Activated CD8-positive, alpha-beta memory T cell treated with anti-CD3 and anti-CD28 coated beads, Interleukin-2, amount 50 U/mL, for 1 hour (primary cell): ENCODE measurements around the gene NCS1.

Experiments used
- DNase-seq: peaks from one replicate; pipeline ENCODE4 v3.0.0-alpha.2; 2020; ENCODE audit errors: extremely low read depth

The NCS1 gene

DNA sequence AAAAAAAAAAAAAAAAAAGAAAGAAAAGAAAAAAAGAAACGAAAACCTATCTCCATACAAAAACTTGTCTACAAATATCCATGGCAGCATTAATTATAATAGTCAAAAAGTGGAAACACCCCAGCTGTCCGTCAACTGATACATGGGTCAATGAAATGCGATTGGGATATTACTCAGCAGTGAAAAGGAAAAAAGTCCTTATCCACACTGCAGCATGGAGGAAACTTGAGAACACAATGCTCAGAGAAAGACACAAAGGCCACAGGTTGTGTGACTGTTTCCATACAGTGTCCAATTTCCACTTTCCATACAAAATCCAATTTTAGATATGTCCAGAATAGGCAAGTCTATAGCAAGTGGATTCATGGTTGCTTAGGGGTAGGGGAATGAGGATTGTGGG lies 24.3 kb upstream of the NCS1 start:
- DNase-seq: no peak

DNA sequence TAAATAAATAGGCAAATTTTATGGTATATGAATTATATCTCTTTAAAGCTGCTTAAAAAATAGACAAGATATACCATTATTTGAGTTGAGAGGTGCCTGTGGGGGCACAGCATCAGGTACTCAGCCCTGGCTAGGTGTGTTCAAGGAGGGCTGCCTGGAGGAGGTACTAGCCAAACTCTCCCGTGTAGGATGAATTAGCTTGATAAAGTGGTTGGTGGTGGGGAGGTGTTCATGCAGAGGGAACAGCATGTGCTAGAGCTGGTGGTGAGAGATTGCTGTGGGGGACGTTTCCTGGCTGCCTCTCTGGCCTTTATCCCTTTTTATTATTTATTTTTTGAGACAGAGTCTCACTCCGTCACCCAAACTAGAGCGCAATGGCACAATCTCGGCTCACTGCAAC lies 23.2 kb upstream of the NCS1 start:
- DNase-seq: no peak

GRCh38 chr9:130149654-130150286 lies 22.4 kb upstream of the NCS1 start:
- DNase-seq: no peak

DNA sequence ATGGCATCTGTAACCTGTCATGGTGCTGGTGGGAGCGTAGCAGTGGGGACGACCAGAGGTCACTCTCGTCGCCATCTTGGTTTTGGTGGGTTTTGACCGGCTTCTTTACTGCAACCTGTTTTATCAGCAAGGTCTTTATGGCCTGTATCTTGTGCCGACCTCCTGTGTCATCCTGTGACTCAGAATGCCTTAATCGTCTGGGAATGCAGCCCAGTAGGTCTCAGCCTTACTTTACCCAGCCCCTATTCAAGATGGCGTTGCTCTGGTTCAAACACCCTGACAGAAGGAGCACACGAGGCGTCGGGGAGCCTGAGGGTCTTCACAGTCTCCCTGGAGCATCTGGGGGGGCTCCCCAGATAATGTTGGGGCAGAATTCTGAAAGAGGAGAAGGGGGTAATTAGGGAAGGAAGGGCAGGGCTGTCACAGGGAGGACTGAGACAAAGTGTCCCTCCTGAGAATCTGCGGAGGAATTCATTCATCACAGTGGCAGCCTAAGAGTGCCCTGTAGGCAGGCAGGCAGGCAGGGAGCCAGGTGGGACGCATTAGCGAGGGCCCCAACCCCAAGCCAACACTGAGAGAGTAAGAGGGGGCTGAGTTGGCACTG lies 21.3 kb upstream of the NCS1 start:
- no peak for DNase-seq

DNA sequence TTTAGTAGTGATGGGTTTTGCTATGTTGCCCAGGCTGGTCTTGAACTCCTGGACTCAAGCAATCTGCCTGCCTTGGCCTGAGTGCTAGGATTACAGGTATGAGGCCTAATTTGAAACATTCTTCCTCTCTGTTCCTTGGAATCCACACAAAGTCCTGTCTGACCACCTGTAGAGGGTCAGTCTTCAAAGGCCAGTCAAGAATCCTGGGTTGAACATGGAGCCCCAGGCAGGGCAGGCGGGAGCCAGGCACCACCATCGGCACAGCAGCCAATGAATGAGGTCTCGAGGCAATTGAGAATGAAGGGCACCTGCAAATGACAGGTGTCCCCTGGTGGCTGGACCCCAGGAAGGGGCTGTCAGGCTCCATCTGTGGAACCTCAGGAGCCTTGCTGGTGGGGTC lies 17.4 kb upstream of the NCS1 start:
- DNase-seq: no peak

DNA sequence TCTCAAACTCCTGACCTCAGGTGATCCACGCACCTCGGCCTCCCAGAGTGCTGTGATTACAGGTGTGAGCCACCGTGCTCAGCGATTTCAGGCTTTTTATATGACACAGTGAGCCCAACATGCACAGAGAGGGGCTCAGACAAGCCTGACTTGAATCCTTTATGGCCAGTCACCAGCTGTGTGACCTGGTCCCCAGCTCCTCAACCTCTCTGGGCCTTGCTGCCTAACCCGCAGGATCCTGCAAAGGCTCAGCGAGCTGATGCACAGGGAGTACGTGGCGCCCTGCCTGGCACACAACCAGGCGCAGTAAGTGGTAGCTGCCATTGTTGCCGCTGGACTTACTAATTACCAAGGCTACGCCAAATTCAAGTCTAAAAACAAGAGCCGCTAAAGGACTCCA lies 16.6 kb upstream of the NCS1 start:
- DNase-seq: no peak

DNA sequence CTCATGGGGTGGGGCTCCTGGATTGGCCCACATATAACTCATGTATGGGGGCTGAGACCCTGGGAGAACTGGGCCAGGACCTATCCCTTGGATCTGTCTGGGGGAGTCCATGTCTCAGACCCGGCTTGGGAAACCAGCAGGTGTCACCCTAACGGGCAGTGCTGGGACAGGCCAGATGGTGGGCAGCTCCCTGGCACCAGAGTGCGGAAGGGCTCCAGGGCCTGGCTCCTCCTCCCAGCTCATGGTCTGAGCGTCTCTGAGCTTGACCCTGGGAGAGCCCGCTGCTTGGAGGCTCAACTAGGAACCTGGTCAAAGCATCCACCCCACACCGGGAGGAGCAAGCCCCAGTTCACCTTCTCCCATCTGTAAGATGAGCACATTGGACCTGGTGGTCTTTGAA lies 15.5 kb upstream of the NCS1 start:
- no peak for DNase-seq

DNA sequence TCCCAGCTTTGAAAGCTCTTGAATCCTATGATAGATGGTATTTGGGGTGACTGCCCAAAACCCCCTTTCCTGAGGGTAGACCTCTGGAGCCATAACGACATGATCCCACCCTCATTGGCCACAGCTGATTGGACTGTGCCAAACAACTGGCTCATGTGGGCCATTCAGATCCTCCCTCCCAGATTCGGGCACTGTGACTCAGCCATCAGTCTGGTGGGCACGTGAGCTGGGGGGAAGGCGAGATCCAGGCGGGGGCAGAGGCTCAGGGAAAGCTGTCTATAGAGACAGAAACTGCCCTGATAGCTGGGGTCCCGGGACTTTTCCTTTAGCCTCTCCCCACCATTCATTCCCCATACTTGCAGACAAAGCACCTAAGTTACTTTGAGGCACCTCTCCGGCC lies 15.1 kb upstream of the NCS1 start:
- DNase-seq: no peak

GRCh38 chr9:130158001-130158400 lies 14.2 kb upstream of the NCS1 start:
- no peak for DNase-seq

GRCh38 chr9:130159057-130159456 lies 13.1 kb upstream of the NCS1 start:
- DNase-seq: no peak

DNA sequence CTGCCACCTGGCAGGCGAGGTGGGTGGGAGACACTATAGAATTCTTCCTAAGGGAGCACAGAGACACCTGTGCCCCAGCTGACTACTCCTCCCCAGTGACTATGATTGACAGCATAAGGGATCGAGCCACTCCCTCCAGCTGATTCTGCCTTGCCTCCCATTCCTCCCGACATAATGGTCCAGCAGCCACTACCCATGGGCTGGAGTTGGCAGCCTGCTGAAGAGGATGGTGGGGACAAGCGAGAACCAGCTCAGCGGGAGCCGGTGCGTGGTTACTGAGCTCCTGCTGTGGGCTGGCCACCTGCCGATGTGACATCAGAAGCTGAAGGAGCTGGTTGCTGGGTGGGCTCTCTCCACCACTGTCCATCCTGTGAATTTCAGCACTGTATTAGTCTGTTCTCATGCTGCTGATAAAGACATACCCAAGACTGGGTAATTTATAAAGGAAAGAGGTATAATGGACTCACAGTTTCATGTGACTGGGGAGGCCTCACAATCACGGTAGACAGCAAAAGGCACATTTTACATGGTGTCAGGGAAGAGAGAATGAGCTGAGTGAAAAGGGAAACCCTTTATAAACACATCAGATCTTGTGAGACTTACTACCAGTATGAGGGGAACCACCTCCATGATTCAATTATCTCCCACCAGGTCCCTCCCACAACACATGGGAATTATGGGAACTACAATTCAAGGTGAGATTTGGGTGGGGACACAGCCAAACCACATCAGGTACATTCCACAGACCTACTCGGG lies 12.1 kb upstream of the NCS1 start:
- no peak for DNase-seq

GRCh38 chr9:130160862-130161470 lies 11.2 kb upstream of the NCS1 start:
- no peak for DNase-seq

GRCh38 chr9:130165579-130165978 lies 6.6 kb upstream of the NCS1 start:
- no peak for DNase-seq

GRCh38 chr9:130166399-130166798 lies 5.8 kb upstream of the NCS1 start:
- no peak for DNase-seq

DNA sequence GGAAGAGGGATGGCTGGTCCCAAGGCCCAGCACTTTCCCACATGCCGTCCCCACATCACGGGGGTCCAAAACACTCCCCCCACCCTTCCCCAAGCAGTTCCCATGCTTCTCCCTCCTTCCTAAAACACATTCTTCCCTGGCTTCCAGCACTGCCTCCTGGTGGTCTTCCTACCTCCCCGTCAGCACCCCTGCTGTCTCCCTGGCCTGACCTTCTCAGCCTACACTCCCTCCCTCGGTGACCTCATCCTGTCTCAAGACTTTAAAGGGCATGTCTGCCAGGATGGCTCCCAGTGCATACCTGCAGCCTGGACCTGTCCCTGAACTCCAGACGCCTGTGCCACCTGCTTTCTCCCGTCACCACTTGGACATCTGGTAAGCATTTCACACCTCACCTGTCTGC lies 4.3 kb upstream of the NCS1 start:
- no peak for DNase-seq

DNA sequence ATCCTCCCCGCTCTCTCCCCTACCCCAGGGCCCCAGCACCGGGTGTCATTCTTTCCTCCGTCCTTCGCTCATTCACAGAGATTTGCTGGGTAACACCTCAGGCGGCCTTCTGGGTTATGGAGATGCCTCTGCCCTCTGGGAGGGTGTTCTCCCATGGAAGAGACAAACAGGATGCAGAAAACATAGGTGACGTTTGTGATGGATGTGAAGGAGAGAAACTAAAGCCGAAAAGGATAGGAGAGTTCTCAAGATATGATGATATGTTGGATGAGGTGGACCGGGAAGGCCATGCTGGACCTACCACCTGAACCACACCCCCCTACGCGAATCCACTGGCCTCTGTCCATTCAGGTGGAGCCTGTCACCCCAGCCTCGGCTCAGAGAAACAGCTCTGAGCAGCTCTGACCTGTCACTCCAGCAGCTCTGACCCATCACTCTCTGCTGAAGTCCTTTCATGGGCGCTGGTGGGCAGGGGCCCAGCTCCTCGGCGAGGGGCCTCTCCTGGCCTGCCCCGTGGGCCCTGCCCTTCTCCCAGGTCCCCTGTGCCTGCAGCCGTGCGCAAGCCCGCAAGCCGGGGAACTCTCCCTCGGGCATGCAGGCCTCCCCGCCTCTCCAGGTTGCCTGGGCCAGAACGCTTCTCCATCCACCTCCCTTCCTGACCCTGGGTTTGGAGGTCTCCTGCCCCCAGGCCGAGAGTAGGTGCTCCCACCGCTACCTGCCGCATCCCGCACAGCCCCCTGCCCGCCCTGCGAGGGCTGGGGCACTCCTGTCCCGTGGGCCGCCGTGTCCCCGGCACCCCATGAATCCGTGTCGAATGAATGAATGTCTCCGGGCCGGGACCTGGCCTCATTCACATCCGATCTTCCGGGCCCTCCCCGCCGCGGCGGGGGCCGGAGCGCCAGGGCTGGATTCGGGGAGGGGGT lies 717 bp upstream of the NCS1 start:
- no peak for DNase-seq

DNA sequence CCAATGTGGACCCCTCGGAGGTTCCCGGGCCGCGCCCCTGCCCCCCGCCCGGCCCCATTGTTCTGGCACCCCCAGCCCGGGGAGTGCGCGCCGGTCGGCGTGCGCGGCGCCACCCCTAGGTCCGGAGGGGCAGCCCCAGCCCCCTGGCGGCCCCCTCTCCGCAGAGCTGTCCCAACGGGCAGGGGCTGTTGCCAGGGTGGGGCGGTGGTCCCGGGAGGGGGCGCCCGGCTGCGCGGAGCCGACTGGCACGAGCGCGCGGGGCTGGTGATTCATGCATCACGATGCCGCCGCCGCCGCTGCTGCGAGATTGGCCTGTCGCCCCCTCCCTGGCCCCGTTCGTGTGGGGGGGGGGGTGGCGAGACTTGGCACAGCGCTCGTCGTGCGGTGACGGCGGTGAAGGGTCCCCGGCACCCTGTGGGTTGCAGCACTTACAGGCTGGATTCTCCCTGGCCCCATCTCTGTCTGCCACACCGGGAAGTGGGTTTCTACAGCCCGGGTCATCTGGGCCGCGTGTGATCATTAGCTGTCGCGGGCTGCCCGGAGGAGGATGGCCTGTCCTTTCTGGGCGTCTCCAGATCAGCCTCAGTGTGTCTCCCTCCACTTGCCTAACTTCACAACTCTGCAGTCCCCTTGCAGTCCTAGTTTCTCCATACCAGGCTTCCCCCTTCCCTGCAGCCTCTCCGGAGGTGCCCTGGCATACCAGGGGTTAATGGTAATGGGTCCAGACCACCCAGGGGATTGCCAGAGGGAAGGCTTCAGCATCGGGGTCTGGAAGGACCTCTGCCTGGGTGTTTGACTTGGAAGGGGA lies 858 bp downstream of the NCS1 start:
- peak; percentile 18 for DNase-seq

DNA sequence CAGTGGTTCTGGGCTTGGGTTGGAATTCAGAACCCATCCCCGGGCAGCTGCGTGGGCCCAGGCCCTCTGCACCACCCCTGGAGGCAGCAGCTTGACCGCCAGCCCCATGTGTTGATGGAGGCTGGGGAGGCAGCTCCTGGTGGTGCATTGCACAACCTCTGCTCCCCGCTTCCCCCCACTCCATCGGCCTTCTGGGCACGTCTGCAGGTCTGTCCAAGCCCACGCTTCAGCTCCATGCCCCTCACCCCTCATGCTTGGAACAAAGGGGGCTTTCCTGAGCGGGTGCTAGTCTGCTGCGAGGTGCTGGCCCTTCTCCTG lies 1.4 kb downstream of the NCS1 start:
- no peak for DNase-seq

GRCh38 chr9:130174025-130174424 lies 1.8 kb downstream of the NCS1 start:
- DNase-seq: no peak

- no peak for DNase-seq
These were observed 2.7 kb downstream of the NCS1 start for GRCh38 chr9:130174920-130175321.

GRCh38 chr9:130175355-130175754 lies 3.2 kb downstream of the NCS1 start:
- no peak for DNase-seq
